Vagina (tissue), 2 donors: ENCODE data around the gene TMEM169.

Source experiments
- CTCF ChIP-seq, 3 experiments: fragments of 450-650 bp in 2 of 3; fragments of 200-600 bp in 1 of 3; sonication (generic) in 1 of 3; IDR thresholded peaks; one replicate each; pipeline ENCODE4 v1.5.1; 2017 to 2019; ENCODE audit warnings: antibody characterized with exemption in 3 of 3, mild to moderate bottlenecking in 2 of 3, moderate library complexity in 2 of 3
- POLR2A ChIP-seq, 2 donors: fragments of 450-650 bp; IDR thresholded peaks; one replicate each; pipeline ENCODE4 v1.6.1; 2017; ENCODE audit warnings: antibody characterized with exemption in 2 of 2, mild to moderate bottlenecking in 2 of 2, moderate library complexity in 2 of 2
- POLR2AphosphoS5 ChIP-seq, 2 donors: sonication (generic); formaldehyde crosslinking; IDR thresholded peaks; one replicate each; pipeline ENCODE4 v1.9.0; 2017; ENCODE audit warnings: antibody characterized with exemption in 2 of 2, mild to moderate bottlenecking in 2 of 2, low read depth in 1 of 2; ENCODE audit not compliant: insufficient read depth in 1 of 2

GRCh38 chr2:216055680-216056079 is 26.0 kb upstream of the TMEM169 start:
- TF ChIP-seq CTCF (IDR thresholded peaks at IDR 0.05) (no peak), POLR2A (IDR thresholded peaks at IDR 0.05) (no peak), POLR2AphosphoS5 (IDR thresholded peaks at IDR 0.05; ENCODE audit: insufficient read depth in 1 of 2, low read depth in 1 of 2) (no peak)
